Keratinocyte (primary cell): ENCODE results near the gene ULK3. TPM values are rescaled to one million over a fixed set of nuclear protein-coding genes. Genes with fewer than 3 reads are reported as not detected.

Experiments used
- DNase-seq: peaks from one replicate; pipeline ENCODE4 v3.0.0-alpha.2; 2011; ENCODE audit warnings: low read depth, missing footprints, low spot score
- FAIRE-seq: peaks from 2 replicates; lab custom pipeline; 2011; peaks lifted over from hg19 to GRCh38; lab: Jason Lieb, UNC
- H2AFZ ChIP-seq: 2 replicates; pipeline ENCODE4 v1.6.0; 2012; ENCODE audit warnings: low read length, control low read depth, inconsistent platforms; ENCODE audit not compliant: control insufficient read depth
- H3K27ac ChIP-seq: 2 replicates; pipeline ENCODE4 v1.5.1; 2011; ENCODE audit warnings: low read length; ENCODE audit not compliant: control insufficient read depth, insufficient read depth
- H3K27me3 ChIP-seq: 3 replicates; pipeline ENCODE4 v1.6.0; 2011; ENCODE audit warnings: low read length; ENCODE audit not compliant: control insufficient read depth, insufficient read depth; ENCODE audit errors: extremely low read depth
- H3K36me3 ChIP-seq, 2 experiments: 2 replicates in 1 of 2; 3 replicates in 1 of 2; pipeline ENCODE4 v1.5.1; 2011; ENCODE audit warnings: low read length in 2 of 2, mild to moderate bottlenecking in 1 of 2; ENCODE audit not compliant: control insufficient read depth in 2 of 2, insufficient read depth in 2 of 2; ENCODE audit errors: extremely low read depth in 1 of 2
- H3K4me1 ChIP-seq: 3 replicates; pipeline ENCODE4 v1.5.1; 2011; ENCODE audit warnings: low read length; ENCODE audit not compliant: control insufficient read depth, insufficient read depth; ENCODE audit errors: extremely low read depth
- H3K4me2 ChIP-seq: 3 replicates; pipeline ENCODE4 v1.6.0; 2011; ENCODE audit warnings: low read depth, low read length; ENCODE audit not compliant: control insufficient read depth, insufficient read depth; ENCODE audit errors: extremely low read depth
- H3K4me3 ChIP-seq, 3 experiments: fragments of 200-600 bp in 1 of 3; sonication (generic) in 1 of 3; 2 replicates in 2 of 3; 3 replicates in 1 of 3; pipeline ENCODE4 v1.5.1; 2011 to 2016; ENCODE audit warnings: low read length in 3 of 3, mild to moderate bottlenecking in 3 of 3, control low read depth in 2 of 3, inconsistent platforms in 1 of 3, low read depth in 1 of 3, mixed read lengths in 1 of 3, mixed run types in 1 of 3, moderate library complexity in 1 of 3; ENCODE audit not compliant: control insufficient read depth in 2 of 3, insufficient read depth in 2 of 3; ENCODE audit errors: extremely low read depth in 1 of 3
- H3K79me2 ChIP-seq: 2 replicates; pipeline ENCODE4 v1.6.0; 2012; ENCODE audit warnings: low read length; ENCODE audit not compliant: control insufficient read depth, insufficient read depth
- H3K9ac ChIP-seq: 3 replicates; pipeline ENCODE4 v1.6.0; 2011; ENCODE audit warnings: low read length; ENCODE audit not compliant: control insufficient read depth, insufficient read depth; ENCODE audit errors: extremely low read depth
- H3K9me1 ChIP-seq: 3 replicates; pipeline ENCODE4 v1.6.0; 2011; ENCODE audit warnings: low read length; ENCODE audit not compliant: control insufficient read depth, insufficient read depth; ENCODE audit errors: extremely low read depth
- H3K9me3 ChIP-seq: 2 replicates; pipeline ENCODE4 v1.5.1; 2012; ENCODE audit warnings: low read depth, low read length; ENCODE audit not compliant: control insufficient read depth
- H4K20me1 ChIP-seq: 3 replicates; pipeline ENCODE4 v1.6.0; 2011; ENCODE audit warnings: low read length; ENCODE audit not compliant: control insufficient read depth, insufficient read depth; ENCODE audit errors: extremely low read depth
- CTCF ChIP-seq, 3 experiments: IDR thresholded peaks in 1 of 3; conservative IDR thresholded peaks in 1 of 3; optimal IDR thresholded peaks in 1 of 3; 2 replicates in 2 of 3; 3 replicates in 1 of 3; pipeline versions ENCODE3 to v1.5.1; 2011; ENCODE audit warnings: low read length in 3 of 3, mild to moderate bottlenecking in 3 of 3, moderate library complexity in 2 of 3, control low read depth in 1 of 3, inconsistent platforms in 1 of 3; ENCODE audit not compliant: insufficient read depth in 2 of 3; ENCODE audit errors: extremely low read depth in 1 of 3
- EZH2 ChIP-seq: IDR thresholded peaks from one replicate; pipeline ENCODE4 v1.6.1; 2012; ENCODE audit warnings: inconsistent platforms, mild to moderate bottlenecking, low read length, moderate library complexity
- dilution Hi-C: fragments of 300-500 bp; cut with MboI; formaldehyde crosslinking; loops from one replicate; pipeline ENCODE4 v1.7.0; 2020; ENCODE audit warnings: low sequenced_read_pairs; ENCODE audit not compliant: extremely low pct_ligation_motif_present
- polyA plus RNA-seq, 5 experiments: library from polyadenylated mRNA; depleted of rRNA in 3 of 5; stranded (reverse) in 3 of 5; stranded (forward) in 1 of 5; unstranded in 1 of 5; fragments of >200 nt; gene quantifications; 1 replicate in 1 of 5; 2 replicates in 3 of 5; 3 replicates in 1 of 5; pipeline versions ENCODE4 v1.2.1 to v1.2.3, GENCODE V29; 2011 to 2012; ENCODE audit warnings: missing spikeins in 2 of 5, low read depth in 1 of 5, low replicate concordance in 1 of 5

ULK3 gene
- polyA plus RNA-seq, 1 donor (not counting 4 experiments of a cell fraction or from before 2014, with no cell fraction given) = 16.5 TPM

GRCh38 chr15:74795966-74796625 lies 46.9 kb downstream of the ULK3 start:
- Histone ChIP-seq H3K4me2 (no peak overlapping the region), H3K9ac (no peak overlapping the region), H3K27me3 (no peaks in the 10 kb centered on the region), H3K4me1 (peaks cover 41% of the 10 kb centered on the region), H4K20me1 (peaks cover 15% of the 10 kb centered on the region), H3K27ac (peak overlapping the region; percentile 10), H3K9me3 (no peaks in the 10 kb centered on the region), H3K9me1 (peaks cover 9% of the 10 kb centered on the region), H3K4me3 (no peak overlapping the region), H3K79me2 (peaks cover 58% of the 10 kb centered on the region), H2AFZ (no peak overlapping the region), H3K36me3 (peaks cover 10 to 21% of the 10 kb centered on the region in 2 experiments)
- DNase-seq (no peak), FAIRE-seq (no peak)
- TF ChIP-seq EZH2 = no peak
- no peak for TF ChIP-seq CTCF (optimal IDR thresholded peaks at IDR 0.05 in 1 of 3, IDR thresholded peaks at IDR 0.05 in 1 of 3, conservative IDR thresholded peaks at IDR 0.05 in 1 of 3; ENCODE audit: extremely low read depth in 1 of 3, insufficient read depth in 2 of 3, low read length in 3 of 3)
- dilution Hi-C loops = no loop called here

GRCh38 chr15:74794970-74795349 lies 48.0 kb downstream of the ULK3 start:
- no peak for DNase-seq
- Histone ChIP-seq H3K9me1 (peaks cover 9% of the 10 kb centered on the region), H3K9ac (peak overlapping the region; percentile 35), H2AFZ (no peak overlapping the region), H4K20me1 (peaks cover 18% of the 10 kb centered on the region), H3K79me2 (peaks cover 66% of the 10 kb centered on the region), H3K9me3 (no peaks in the 10 kb centered on the region), H3K4me1 (peaks cover 40% of the 10 kb centered on the region), H3K4me2 (no peak overlapping the region), H3K4me3 (no peak overlapping the region), H3K36me3 (peaks cover 4 to 19% of the 10 kb centered on the region in 2 experiments), H3K27me3 (no peaks in the 10 kb centered on the region), H3K27ac (peak overlapping the region; percentile 61)
- TF ChIP-seq CTCF (optimal IDR thresholded peaks at IDR 0.05 in 1 of 3, IDR thresholded peaks at IDR 0.05 in 1 of 3, conservative IDR thresholded peaks at IDR 0.05 in 1 of 3; ENCODE audit: extremely low read depth in 1 of 3, insufficient read depth in 2 of 3, low read length in 3 of 3) (no peak), EZH2 (no peak)
- dilution Hi-C loops = no loop called here
- FAIRE-seq = no peak
